ENCODE results near the gene CCN6.
"Not testable (repeated sequence)": the region's sequence is repeated elsewhere in the genome, so short reads cannot be mapped to it uniquely, and the experiment has no call there.

CCN6 gene

DNA sequence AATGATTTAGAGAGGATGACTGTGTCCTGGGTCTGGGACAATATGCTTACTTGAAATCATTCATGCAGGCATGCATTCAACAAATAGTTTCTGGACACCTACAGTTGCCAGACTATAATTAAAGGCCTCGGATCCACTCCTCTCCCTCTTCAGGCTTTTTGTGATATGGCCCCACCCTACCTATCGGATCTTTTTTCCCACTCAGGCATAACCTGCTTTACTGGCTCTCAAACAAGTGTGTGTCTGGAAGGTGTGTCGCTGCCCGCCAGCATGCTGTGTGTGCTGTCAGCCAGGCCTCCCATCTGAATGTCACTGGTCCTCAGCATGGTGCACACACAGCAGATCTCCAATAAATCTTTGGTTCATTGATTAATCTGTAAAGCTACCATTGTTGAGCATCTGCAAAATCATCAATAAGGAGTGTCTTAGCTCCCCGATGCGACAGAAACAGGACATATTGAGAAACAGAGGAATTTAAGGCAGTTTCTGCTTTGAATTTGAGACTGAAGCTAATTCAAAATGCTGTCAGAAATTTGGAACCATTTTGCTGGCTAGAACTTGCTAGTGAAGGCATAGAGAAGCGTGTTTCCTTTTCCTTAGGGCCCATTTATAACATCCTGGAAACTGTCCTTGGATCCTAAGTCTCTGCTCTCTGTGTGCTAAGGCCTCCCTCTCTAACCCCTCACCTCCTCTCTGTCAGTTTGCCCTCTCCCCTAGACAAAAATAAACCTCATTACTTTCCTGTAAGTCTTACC is 23.5 kb upstream of the CCN6 start:
- no peak for DNase-seq

DNA sequence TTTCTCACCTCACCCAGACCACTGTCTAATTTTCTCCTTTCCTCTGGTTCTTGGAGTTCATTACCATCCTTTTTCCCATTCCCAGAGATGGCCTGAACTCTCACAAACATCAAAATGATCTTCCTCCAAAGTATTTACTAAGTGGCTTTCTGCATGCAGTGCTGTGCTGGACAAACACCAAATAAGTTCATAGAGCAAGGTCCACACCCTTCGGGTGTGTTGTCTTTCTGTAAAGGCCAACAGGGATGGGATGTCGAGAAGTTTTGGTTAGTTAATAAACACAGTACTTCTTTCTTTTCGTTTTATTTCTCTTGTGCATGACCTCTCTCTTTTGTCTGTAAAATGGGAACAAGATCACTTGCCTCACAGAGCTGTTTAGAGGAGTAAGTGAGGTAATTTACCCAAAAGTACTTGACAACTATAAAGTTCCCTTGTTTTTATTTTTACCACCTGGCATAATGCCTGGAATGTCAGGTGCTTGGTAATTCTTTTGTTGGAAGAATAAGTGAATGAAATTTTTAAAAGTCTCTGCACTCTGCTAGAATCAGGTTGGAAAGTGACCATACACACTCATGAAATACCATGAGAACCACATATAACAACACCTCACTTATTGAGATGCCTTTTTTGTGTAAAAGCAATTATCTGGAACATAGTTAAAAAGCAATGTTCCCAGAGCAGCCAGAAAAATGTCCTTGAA is 22.8 kb upstream of the CCN6 start:
- DNase-seq, result no peak

DNA sequence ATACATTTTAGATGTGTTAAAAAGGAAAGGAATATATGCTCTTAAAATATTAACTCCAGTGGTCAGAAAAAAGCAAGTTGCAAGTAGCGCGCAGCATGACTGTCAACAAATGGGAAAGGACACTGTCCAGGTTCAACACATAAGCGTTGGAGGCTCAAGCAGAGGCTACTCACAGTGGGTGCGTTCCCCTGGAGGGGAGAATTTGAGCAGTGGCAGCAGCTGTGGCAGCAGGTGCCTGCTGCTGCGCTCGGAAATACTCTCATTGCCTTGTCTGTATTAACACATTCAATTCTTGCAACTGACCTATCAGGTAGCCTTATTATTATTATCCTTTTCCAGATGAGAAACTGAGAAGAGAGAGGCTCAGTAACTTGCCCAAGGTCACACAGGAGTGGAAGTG is 21.9 kb upstream of the CCN6 start:
- no peak for DNase-seq

DNA sequence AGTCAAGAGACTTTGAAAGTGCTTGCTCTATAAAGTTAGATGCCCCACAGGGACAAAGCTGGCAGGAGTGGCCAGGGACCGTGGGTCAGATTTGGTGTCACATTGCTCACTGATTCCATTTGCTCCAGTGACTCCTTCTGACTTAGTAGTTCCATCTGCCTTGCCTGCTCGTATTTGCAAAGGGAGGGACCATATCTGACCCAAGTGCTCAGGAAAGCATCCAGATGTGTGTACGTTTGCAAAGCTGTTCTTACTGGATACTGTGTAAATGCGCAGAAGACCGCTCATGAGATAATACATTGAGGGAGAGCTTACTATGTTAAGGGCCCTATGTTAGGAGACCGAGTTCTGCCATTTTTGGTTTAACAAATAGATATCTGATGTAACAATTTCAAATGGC is 21.2 kb upstream of the CCN6 start:
- no peak for DNase-seq

DNA sequence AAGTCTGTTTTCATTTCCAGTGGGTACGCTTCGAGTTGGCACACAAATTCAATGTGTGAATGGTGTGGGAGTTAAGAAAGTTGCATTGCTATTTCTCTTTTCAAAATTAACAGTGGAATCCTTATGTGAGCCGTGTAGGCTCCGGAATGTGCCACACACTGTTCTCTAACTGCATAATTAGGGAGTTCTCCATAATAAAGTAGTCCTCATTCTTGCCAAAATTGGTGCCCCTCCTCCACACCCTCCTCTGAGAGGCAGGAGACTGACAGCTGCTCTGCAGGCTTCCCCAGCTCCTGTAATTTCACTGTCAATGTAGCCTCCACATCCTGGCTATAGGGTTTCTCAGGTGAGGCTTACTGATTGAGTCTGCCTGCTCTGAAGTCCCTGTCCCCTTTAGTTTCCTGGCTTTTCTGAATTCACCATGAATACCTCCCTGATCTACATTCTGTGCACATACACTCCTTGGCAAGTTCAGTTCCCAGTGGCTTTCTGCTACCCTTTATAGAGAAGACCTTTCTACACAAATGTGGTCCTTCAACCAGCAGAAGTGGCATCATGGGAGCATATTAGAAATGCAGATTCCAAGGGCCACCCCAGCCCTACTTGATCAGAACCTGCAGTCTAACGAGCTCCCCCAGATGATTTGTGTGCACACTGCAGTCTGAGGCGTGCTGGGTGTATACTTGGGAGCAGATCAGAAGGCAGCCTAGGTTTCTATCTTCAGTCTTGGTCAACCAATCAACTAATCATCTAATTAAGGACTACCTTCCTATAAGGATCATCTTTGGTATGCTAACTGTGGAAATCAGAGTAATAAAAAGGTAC is 19.9 kb upstream of the CCN6 start:
- DNase-seq, result no peak

DNA sequence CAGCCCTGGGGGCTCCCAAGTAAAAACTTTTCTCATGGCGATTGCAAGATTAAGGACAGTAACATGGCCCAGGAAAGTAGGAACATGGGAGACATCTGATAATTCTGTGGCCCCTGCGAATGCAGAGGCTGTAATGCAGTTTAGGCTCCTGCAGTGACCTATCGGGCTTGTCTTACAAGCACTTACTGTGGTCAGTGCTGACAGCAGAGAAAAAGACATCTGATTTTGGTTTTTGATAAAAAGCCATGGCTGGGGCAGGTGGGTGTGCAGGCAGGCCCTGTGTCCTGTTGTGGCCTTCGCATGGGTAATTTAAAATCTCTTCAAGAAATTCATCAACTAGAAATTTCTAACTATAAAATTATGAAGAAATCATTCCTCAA is 19.3 kb upstream of the CCN6 start:
- DNase-seq, result no peak

DNA sequence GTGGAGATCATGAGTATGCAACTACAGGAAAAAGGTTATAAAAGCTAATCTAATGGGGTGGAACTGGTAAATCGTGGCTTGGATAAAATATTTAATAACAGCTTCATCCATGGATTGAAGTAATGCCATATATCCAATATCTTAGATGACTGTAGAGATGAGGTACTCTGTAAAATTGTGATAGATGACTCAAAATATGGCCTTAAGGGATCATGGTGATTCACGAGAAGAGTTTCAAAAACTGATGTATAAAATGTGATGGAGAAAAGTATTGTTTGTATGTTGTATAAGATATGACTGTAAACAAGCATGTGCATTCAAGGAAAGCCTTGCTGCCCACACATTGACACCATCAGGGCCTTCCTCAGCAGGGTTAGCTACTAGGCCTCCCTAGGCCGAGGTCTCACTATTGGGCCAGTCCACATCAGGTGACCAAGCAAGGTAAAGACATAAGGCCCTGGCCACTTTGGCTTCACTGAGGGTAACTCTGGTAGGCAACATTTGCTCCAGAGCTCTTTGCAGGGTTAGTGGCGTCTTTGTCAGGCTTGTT is 17.7 kb upstream of the CCN6 start:
- DNase-seq, result no peak

DNA sequence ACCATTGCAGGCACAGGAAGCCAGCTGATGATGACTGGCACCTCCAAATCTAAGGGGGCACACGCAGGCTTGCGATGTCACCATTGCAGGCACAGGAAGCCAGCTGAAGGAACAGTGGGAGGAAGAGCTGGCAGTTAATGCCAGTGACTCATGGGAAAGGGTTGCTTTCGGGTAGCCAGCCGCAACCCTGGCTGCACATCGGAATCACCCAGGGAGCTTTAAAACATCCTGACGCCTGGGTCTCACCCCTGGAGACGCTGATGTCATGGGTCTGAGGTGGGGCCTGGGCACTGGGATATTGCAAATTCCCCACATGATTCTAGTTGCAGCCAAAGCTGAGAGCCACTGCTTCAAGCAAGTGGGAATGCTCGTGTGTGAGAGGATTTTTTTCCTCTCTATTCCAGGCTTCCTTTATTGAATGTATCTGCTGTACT is 16.1 kb upstream of the CCN6 start:
- DNase-seq, result no peak

DNA sequence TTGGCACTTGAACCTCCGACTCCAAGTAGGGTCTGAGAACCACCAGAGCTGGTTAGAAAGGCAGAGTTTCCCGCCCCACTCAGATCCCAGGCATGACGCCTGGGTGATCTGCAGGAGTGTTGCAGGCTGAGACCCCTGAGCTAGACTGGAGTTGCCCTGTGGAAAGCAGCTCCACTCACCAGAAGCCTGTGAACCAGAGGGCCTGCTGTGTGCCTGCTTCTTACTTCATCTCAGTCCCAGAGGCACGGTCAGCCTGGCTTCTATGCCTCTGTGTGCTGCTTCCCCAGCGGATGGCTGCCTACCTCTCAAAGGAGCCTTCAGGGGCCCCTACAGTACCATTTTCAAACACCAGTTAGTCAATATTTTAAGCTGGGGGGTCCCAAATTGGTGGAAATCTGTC is 15.6 kb upstream of the CCN6 start:
- DNase-seq, result no peak

DNA sequence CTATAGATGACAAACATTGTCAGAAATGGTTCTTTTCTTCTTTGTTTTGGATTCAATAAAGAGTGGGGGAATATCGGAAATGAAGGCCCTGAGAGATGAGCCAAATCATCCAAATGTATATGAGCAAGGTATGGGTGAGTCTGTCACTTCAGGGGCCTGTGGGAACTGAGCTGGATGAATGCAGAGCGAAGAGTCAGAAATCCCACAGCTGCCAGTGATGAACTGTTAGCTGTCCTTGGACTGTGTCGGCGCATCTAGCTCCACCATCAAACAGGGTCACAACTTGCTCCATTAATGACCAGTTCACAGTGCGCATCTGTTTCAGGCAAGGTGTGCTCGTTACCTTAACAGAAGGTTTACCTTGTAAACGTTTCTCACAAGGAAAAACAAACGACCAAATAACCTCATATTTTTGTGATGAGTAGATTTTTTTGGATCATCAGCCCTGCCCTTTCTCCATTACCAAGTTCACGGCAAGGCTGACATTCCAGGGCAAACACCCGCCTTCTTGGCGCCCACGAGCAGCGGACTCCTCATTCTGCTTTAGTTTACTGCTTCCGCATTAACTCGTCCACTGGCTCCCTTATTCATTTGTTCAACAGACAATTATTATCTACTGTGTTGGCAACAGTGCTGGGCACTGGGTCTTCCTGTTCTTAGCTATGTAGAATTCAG is 15.0 kb upstream of the CCN6 start:
- DNase-seq, result no peak

DNA sequence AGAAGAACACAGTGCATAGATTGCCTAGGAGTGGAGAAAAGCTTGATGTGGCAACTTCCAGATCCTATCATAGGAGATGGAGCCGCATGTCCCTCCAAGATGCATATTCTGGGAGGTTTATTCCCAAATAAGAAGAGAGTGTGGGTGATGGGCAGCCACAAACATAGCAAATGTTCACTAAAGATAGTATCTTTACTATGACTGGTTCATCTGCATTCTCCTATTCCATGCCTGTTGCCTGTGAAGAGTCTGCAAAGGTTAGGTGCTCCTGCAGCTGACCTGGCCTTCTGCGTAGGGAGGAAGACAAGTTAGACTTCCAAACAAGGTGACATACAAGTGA is 14.5 kb upstream of the CCN6 start:
- no peak for DNase-seq

DNA sequence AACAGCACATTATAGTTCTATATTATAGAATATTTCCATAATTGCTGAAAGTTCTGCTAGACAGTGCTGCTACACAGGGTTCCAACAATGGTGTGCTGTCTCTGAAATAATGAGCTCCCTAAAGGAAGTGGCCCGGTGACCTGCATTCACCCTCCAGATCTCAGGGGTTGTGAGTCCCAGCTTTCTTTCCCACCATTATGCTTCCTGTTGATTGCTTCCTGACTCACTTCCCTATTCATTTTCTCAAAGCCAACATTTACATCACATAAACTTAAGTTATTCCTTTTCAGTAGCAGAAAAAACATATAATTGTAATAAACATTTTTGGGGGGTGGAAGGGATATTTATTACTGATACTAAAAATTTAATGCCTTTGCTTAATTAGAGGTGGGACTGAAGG is 12.9 kb upstream of the CCN6 start:
- DNase-seq, result no peak

DNA sequence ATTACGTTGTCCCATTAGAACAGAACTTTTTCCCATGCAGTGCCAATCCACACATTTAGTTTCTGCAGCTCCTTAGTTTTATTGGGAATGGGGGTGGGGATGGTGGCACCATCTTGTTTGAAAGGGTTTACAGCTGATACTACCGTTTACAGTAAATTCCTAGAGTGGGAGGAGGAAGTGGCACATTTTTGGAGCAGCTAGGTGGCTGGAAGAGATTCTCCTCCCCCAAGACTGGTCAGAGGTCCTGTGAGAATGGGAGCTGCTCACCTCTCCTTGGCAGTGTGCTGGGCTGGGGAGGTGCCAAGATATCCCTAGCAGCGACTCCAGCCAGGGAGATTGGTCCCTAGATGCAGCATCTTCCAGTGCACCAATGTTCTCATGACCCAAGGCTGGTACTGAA is 12.4 kb upstream of the CCN6 start:
- DNase-seq, result no peak

DNA sequence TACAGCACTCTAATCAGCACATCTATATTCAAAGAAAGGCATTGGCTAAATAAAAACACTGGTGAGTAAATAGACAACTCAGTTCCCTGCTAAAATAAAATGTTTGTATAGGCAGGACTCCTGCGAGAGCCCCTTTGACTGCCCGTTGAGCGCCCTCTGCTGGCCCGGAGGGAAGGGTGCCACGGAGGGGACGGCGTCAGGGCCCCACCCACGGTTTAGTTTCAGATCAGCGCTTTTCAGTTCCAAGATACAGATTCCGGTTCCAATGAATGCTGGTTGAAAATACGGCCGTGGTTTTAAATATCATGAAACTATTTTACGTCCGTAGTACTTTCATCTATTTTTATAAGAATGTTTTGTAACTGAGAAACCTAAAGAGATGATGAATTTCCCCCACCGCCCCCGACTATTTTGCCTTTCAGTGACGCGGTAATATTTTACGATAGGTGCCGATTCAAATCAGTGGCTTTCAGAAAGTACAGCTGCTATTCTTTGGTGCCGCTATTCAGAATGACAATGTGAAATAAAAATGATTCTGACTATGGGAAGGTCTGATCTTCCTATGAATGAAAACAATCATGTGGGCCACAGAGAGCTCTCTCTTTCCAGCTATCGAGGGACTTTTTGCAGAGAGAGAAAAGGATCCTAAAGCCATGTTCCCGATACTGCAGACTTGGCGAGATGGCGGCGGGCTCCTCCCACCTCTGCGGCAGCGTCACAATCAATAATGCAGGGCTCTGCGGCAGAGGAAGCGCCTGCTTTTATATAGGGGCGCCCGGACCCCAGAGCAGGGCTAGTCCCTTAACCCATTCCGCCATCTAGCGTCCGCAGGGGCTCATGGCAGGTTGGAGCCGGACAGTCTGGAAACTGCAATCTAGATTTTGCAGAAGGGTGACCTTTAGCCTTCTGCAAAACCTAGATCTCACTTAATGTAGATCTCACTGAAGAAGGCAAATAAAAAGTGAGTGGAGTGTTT is 10.6 kb upstream of the CCN6 start:
- peak; percentile 74 to 92 (median 83) for DNase-seq

DNA sequence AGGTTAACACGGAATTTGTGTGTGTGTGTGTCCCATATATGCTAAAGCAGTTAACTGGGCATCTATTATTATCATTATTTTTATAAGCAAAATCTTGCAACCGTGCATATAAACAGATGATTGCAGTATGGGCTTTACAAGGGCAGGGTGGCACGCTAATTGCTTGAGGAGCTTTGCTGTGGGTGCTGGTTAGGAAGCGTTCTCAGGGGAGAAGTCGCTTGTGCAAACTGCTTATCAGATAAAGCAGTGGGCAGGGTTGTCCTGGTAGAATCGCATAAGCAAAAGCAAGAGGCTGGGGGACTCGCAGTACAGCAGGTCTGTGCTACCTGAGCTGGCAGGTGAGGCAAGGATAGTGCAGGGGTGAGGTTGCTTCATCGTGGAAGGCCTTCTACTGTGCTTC is 9.7 kb upstream of the CCN6 start:
- DNase-seq, result no peak

DNA sequence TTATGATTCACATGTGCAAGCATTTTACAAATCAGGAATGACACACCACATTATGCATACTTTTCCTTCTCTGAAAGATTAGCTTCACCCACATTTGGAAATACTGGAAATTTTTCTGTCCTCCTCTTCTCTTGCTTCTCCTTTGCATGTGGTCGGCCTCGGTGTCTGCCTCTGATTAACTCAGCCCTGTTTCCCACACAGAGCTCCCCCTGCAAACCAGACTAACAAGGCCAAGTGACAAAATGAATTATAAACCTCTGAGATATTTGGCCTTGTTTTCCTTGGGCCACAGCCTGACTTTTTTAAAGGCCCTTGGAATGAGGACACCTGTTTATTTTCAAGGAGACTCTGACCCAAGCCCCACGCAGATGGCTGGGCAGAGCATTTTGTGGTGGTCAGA is 9.0 kb upstream of the CCN6 start:
- DNase-seq, result no peak

DNA sequence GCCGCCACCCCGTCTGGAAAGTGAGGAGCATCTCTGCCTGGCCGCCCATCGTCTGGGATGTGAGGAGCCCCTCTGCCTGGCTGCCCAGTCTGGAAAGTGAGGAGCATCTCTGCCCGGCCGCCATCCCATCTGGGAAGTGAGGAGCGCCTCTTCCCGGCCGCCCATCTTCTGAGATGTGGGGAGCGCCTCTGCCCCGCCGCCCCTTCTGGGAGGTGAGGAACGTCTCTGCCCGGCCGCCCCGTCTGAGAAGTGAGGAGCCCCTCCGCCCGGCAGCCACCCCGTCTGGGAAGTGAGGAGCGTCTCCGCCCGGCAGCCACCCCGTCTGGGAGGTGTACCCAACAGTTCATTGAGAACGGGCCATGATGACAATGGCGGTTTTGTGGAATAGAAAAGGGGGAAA is 6.4 kb upstream of the CCN6 start:
- DNase-seq, result not testable (repeated sequence)

DNA sequence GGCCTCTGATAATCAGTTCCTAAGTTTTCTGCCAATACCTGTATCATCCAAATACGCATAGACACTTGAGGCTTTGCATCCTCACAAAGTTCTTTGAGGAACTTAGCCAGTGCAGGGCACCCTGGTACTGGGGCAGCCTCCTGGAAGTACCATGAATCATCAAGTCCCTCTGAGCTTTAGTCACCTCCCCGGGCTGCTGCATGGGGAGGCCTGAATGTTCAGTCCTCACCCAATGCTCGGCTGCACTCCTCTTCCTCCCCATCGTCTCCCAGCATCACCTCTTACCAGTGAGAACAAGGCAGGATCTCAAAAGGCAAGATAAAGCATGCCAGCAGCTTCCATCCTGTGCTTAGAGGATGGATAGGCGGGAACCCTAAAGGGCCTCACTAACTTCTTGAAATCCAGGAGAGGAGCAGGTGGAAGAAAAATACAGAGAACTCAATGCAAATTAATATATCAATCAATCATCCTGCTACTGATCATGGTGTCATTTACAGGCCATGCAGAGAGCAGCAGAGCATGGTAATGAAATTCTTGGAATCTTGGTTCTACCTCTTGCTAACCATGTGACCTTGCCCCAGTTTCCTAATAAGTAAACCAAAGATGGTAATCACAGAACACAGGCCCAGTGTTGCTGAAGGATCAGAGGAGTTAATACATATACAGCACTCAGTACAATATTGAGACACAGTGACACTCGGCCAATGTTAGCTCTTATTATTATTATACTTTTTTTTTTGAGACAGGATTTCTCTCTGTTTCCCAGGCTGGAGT is 4.7 kb upstream of the CCN6 start:
- no peak for DNase-seq

DNA sequence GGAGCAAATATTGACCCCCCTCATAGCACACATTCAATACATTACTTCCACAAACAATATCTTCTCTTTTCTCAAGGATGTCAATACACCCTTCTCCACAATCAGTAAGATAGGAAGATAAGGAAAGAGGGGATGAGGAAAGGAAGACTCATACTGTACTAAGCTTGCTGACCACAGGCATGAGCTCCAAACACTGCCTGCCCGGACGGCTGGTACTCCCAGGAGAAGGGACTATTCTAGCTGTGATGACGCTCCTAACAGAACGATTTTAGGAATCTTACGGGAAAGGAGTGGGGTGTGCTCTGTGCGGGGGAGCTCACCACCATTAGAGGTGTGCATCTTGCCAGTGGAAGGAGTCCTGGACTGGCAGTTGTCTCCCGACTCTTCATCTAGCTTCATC is 3.9 kb upstream of the CCN6 start:
- DNase-seq, result no peak

DNA sequence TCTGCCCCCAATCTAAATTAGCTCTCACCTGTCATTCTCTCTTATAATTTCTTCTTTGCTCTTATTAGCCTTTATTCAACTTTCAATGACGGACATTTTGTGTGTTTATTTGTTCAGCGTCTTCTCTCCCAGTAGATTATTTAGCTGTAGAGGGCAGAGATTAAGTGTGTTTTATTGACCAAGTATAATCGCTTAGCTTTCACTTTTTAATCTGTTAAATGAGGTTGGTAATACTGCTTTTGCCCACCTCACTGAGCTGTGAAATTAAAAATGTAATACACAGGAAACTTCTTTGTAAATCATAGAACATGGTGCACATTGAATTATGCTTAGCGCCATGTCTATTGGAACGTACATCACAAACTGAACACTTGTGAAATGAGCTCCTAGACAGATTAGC is 3.5 kb upstream of the CCN6 start:
- DNase-seq, result no peak

DNA sequence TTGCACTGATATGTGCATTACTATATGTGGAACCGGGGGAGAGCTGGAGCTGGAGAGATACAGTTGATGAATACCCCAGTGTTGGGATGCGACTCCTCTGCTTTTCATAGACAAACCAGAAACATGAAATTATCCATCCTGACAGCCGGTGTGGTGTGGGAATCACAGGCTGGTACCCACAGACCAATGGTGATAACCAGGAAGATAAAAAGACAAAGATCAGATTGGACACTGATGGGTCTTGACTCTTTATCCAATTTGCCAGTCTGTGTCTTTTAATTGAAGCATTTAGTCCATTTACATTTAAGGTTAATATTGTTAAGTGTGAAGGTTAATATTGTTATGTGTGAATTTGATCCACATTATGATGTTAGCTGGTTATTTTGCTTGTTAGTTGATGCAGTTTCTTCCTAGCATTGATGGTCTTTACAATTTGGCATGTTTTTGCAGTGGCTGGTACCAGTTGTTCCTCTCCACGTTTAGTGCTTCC is 2.6 kb upstream of the CCN6 start:
- not testable (repeated sequence) for DNase-seq
